Hypothalamus (tissue), 51 donors: ENCODE measurements around the gene EML5.
"Not testable (repeated sequence)": the region's sequence is repeated elsewhere in the genome, so short reads cannot be mapped to it uniquely, and the experiment has no call there.

Experiments
- DNase-seq, 51 donors: peaks; one replicate each; lab custom pipeline; 2025; lab: John Stamatoyannopoulos, UW

The EML5 gene

GRCh38 chr14:88792473-88793258, at the start of gene EML5:
Gene EML5, minus strand, starts transcription at chr14:88792953. Its CDS starts 450 bp downstream, at chr14:88792503.
- DNase-seq = peak; percentile 15 to 91 (median 74)

- no peak for DNase-seq
These were observed 49.7 kb upstream of the EML5 start for GRCh38 chr14:88842414-88842813.

GRCh38 chr14:88841741-88842140, 49.0 kb upstream of the EML5 start:
- no peak for DNase-seq

- DNase-seq = no peak
These were observed 48.2 kb upstream of the EML5 start for GRCh38 chr14:88840926-88841325.

GRCh38 chr14:88838015-88838414, 45.3 kb upstream of the EML5 start:
- no peak for DNase-seq

GRCh38 chr14:88837495-88837894, 44.7 kb upstream of the EML5 start:
- no peak for DNase-seq

GRCh38 chr14:88835661-88836060, 42.9 kb upstream of the EML5 start:
- DNase-seq = no peak

- no peak for DNase-seq
These were observed 42.2 kb upstream of the EML5 start for GRCh38 chr14:88834883-88835431.

GRCh38 chr14:88831284-88831683, 38.5 kb upstream of the EML5 start:
- DNase-seq = peak in 2 of 51 donors; percentile 5 to 7

GRCh38 chr14:88829685-88830302, 37.0 kb upstream of the EML5 start:
- DNase-seq = no peak

GRCh38 chr14:88829188-88829587, 36.4 kb upstream of the EML5 start:
- no peak for DNase-seq

GRCh38 chr14:88825503-88825902, 32.8 kb upstream of the EML5 start:
- DNase-seq = peak in 3 of 51 donors; percentile 1 to 62 (median 1)

GRCh38 chr14:88825078-88825458, 32.3 kb upstream of the EML5 start:
- DNase-seq = peak in 1 of 51 donors; percentile 62

GRCh38 chr14:88824314-88825077, 31.7 kb upstream of the EML5 start, which contains the start of gene TTC8:
Gene TTC8, plus strand, starts transcription at chr14:88824651. Its CDS starts 57 bp downstream, at chr14:88824708.
- DNase-seq = peak; percentile 32 to 95 (median 77)

- no peak for DNase-seq
These were observed 31.2 kb upstream of the EML5 start for GRCh38 chr14:88823968-88824313.

- DNase-seq = no peak
These were observed 29.1 kb upstream of the EML5 start for GRCh38 chr14:88821888-88822287.

GRCh38 chr14:88821378-88821777, 28.6 kb upstream of the EML5 start:
- no peak for DNase-seq

- DNase-seq = not testable (repeated sequence)
These were observed 26.9 kb upstream of the EML5 start for GRCh38 chr14:88819674-88820073.

GRCh38 chr14:88818018-88818417, 25.3 kb upstream of the EML5 start:
- no peak for DNase-seq

- no peak for DNase-seq
These were observed 23.2 kb upstream of the EML5 start for GRCh38 chr14:88815980-88816379.

GRCh38 chr14:88808359-88808758, 15.6 kb upstream of the EML5 start:
- no peak for DNase-seq
